GM19468 (cell line): ENCODE results near the gene ITGA8.
"Not testable (repeated sequence)": the region's sequence is repeated elsewhere in the genome, so short reads cannot be mapped to it uniquely, and the experiment has no call there.

Experiments used
- ATAC-seq: cut with Tn5 transposase; IDR thresholded peaks from one replicate; pipeline ENCODE4 v1.9.1; 2021; ENCODE audit warnings: mild to moderate bottlenecking, moderate library complexity, moderate number of reproducible peaks; ENCODE audit not compliant: unreplicated experiment; ENCODE audit errors: extremely low read depth

Gene ITGA8

GRCh38 chr10:15571575-15571974 lies 148.1 kb downstream of the ITGA8 start:
- no peak for ATAC-seq

GRCh38 chr10:15570738-15571339 lies 148.9 kb downstream of the ITGA8 start:
- no peak for ATAC-seq

- no peak for ATAC-seq
These were observed 151.8 kb downstream of the ITGA8 start for GRCh38 chr10:15567952-15568351.

- ATAC-seq: no peak
These were observed 156.5 kb downstream of the ITGA8 start for GRCh38 chr10:15563246-15563645.

GRCh38 chr10:15562578-15562977 lies 157.1 kb downstream of the ITGA8 start:
- no peak for ATAC-seq

- no peak for ATAC-seq
These were observed 157.6 kb downstream of the ITGA8 start for GRCh38 chr10:15562116-15562515.

- ATAC-seq: no peak
These were observed 161.6 kb downstream of the ITGA8 start for GRCh38 chr10:15558136-15558535.

GRCh38 chr10:15557168-15557567 lies 162.6 kb downstream of the ITGA8 start:
- ATAC-seq: not testable (repeated sequence)

- ATAC-seq: no peak
These were observed 168.8 kb downstream of the ITGA8 start for GRCh38 chr10:15550950-15551349.

GRCh38 chr10:15548331-15548730 lies 171.4 kb downstream of the ITGA8 start:
- no peak for ATAC-seq

- ATAC-seq: no peak
These were observed 173.1 kb downstream of the ITGA8 start for GRCh38 chr10:15546606-15547005.

- no peak for ATAC-seq
These were observed 173.8 kb downstream of the ITGA8 start for GRCh38 chr10:15545884-15546283.

- ATAC-seq: no peak
These were observed 174.5 kb downstream of the ITGA8 start for GRCh38 chr10:15545266-15545665.

- no peak for ATAC-seq
These were observed 175.7 kb downstream of the ITGA8 start for GRCh38 chr10:15543994-15544393.

GRCh38 chr10:15542817-15543216 lies 176.9 kb downstream of the ITGA8 start:
- ATAC-seq: no peak

GRCh38 chr10:15541376-15541775 lies 178.3 kb downstream of the ITGA8 start:
- ATAC-seq: no peak

GRCh38 chr10:15540727-15541126 lies 179.0 kb downstream of the ITGA8 start:
- no peak for ATAC-seq

- no peak for ATAC-seq
These were observed 180.5 kb downstream of the ITGA8 start for GRCh38 chr10:15539262-15539661.

- not testable (repeated sequence) for ATAC-seq
These were observed 184.7 kb downstream of the ITGA8 start for GRCh38 chr10:15534928-15535538.

GRCh38 chr10:15531927-15532722 lies 187.6 kb downstream of the ITGA8 start:
- ATAC-seq: no peak

- no peak for ATAC-seq
These were observed 190.9 kb downstream of the ITGA8 start for GRCh38 chr10:15528859-15529239.
